ENCODE measurements around the gene SEZ6L.

SEZ6L gene

DNA sequence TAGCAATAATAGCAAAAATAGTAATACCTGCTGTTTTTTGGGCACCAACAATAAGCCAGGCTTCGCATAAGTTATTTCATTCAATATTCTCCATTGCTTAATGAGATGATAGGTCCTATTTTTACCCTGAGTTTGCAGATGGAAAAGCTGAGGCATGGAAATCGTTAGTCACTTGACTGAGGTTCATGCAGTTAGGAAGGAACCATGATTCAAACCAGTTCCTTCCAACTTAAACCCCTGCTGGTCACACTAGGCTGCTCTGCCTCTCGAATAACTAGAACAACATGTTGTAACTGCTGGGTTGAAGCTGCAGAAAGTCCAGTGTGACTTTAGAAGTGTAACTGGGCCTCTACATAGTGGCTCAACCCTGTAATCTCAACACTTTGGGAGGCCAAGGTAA is 69.3 kb downstream of the SEZ6L start:
- DNase-seq (ENCODE audit: insufficient read length, low spot score) (no peak), FAIRE-seq (no peak)

DNA sequence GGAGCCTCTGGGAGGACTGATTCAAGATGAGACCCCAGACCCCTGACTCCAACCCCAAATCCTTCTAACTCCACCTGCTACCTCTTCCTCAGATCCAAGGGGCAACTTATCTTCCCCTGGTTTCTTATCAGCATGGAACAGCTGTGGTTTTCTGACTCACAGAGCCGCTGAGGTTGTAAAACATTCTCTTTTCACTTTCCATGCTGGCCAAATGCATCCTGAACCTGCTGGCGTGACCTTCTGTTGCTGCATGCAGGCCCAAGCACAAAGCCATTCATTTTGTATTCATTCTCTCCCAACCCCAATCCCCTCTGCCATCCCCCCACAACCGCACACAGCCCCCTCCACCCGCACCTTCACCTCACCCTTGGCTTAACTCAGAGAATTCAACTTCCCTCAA is 70.3 kb downstream of the SEZ6L start:
- DNase-seq (ENCODE audit: insufficient read length, low spot score) = no peak
- FAIRE-seq = no peak

- DNase-seq (ENCODE audit: insufficient read length, low spot score) = no peak
- FAIRE-seq = no peak
Observed at GRCh38 chr22:26241361-26241760, 72.1 kb downstream of the SEZ6L start.

DNA sequence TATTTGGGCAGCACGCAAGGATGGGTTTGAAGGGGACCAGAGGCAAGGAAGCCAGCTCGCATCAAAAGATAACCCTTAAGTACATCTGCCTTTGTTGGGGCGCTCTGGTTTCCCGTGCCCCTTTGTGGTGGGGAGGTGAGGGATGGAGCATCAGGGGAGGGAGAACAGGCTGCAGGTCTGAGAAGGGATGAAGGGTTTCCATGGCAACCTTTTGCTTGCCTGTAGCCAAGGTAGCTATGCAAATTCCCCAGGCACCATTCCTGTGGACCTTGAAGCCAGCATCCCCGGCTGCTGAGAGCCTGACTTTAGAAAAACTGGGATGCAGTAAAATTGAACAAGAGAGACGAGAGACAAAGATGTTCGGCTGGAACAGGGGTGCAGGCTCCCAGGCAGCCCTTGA is 75.7 kb downstream of the SEZ6L start:
- DNase-seq (ENCODE audit: insufficient read length, low spot score) (no peak), FAIRE-seq (no peak)

- no peak for FAIRE-seq
- no peak for DNase-seq (ENCODE audit: insufficient read length, low spot score)
Observed at GRCh38 chr22:26246552-26246951, 77.3 kb downstream of the SEZ6L start.

DNA sequence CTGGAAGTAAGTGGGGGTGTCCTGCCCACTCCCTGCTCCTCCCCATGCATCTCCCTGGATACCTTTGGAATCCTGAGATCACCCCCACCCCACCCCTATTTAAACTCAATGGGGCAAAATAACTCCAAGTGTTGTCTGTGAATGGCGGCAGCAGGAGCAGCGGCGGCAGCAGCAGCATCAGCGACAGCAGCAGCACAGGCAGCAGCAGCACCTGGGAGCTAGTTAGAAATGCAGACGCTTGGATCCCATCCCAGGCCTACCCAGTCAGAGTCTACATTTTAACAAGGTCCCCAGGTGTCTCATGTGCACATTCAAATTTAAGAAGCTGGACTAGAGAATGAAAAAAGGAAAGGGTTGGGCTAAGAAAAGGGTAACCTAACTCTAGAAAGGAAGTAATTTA is 82.6 kb downstream of the SEZ6L start:
- FAIRE-seq (no peak), DNase-seq (ENCODE audit: insufficient read length, low spot score) (no peak)

DNA sequence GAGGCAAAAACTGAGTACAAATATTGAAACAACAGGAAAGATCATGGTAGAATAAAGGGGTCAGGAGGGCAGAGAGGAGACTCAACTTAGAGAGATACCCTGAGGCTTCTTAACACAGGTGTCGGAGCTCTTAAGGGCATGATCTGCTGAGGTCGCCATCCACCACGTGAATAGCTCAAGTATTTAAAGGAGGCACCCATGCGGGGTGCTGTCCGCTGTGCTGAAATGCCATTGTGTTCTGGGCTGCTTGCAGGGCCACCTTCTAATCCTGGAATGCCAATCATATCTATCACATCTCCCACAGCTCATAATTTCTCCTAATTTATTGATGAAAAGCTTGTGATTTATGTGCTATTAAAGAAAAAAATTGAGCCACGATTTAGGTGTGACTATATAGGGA is 90.2 kb downstream of the SEZ6L start:
- DNase-seq (ENCODE audit: insufficient read length, low spot score) (no peak), FAIRE-seq (no peak)

- DNase-seq (ENCODE audit: insufficient read length, low spot score) (no peak), FAIRE-seq (no peak)
Observed at GRCh38 chr22:26264162-26264561, 94.9 kb downstream of the SEZ6L start.

- DNase-seq (ENCODE audit: insufficient read length, low spot score) = no peak
- FAIRE-seq = no peak
Observed at GRCh38 chr22:26265281-26265680, 96.0 kb downstream of the SEZ6L start.

- no peak for DNase-seq (ENCODE audit: insufficient read length, low spot score)
- FAIRE-seq = no peak
Observed at GRCh38 chr22:26265909-26266308, 96.6 kb downstream of the SEZ6L start.

- DNase-seq (ENCODE audit: insufficient read length, low spot score) (no peak), FAIRE-seq (no peak)
Observed at GRCh38 chr22:26267856-26268255, 98.6 kb downstream of the SEZ6L start.

GRCh38 chr22:26269572-26269971 is 100.3 kb downstream of the SEZ6L start:
- FAIRE-seq = no peak

DNA sequence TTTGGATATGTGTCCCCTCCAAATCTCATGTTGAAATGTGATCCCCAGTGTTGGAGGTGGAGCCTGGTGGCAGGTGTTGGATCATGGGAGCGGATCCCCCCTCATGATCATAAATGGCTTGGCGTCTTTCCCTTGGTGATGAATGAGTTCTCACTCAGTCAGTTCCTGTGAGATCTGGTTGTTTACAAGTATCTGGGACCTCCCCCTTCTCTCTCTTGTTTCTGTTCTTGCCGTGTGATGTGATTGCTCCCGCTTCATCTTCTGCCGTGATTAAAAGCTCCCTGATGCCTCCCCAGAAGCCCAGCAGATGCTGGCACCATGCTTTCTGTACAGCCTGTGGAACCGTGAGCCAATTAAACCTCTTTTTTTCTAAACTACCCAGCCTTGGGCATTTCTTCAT is 102.2 kb downstream of the SEZ6L start:
- DNase-seq (ENCODE audit: insufficient read length, low spot score) (no peak), FAIRE-seq (no peak)

More at GRCh38 chr22:26269572-26269971, 100.3 kb downstream of the SEZ6L start:
- DNase-seq (ENCODE audit: insufficient read length, low spot score) = no peak

DNA sequence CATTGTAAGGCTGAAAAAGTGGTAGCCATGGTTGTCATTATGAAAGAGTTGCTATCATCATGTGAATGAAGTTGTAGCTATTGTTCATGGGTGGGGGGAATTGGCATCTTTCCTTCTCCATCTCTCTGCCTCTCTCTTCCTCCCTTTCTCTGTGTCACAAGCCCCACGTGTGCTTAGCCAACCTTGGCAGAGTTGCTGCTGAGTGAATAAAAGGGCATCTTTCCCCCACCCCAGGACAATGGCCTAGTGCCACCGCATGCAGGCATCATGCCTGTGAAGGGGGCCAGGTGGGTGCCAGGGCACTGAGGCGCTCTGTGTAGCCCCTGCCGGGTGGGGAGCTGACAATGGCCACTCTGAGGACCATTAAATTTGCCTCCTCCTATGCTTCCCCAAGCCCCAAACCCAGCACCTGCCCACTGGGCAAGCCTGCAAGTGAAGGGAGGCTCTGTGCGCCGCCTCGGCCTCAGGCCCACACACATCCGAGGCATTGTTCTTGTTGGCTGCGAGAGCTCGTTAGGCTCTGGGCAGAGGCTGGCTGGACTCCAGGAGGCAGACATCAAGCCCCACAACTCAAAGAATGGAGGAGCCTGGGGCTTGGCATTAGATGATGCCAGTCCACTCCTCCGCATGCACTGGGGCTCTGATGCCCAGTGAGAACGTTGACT is 103.9 kb downstream of the SEZ6L start:
- DNase-seq (ENCODE audit: insufficient read length, low spot score) (no peak), FAIRE-seq (no peak)

GRCh38 chr22:26276529-26277160 is 107.4 kb downstream of the SEZ6L start:
- no peak for DNase-seq (ENCODE audit: insufficient read length, low spot score)

DNA sequence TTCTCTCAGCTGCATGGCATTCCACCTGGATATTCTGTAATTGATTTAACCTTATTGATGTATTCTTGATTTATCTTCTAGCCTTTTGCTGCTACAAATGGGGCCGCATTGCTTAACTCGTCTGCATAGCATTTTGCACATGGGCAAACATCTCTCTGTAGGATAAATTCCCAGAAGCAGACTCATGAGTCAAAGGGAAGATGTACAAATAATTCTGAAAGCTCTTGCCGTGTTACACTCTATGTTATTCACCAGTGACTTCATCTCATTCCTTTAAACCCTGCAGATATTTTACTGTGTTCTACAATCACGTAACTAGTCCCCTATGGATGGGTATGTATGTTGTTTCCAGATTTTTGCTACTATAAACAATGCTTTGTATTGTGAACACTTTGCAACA is 112.7 kb downstream of the SEZ6L start:
- FAIRE-seq = no peak
- DNase-seq (ENCODE audit: insufficient read length, low spot score) = no peak

More at GRCh38 chr22:26276529-26277160, 107.4 kb downstream of the SEZ6L start:
- FAIRE-seq = no peak

DNA sequence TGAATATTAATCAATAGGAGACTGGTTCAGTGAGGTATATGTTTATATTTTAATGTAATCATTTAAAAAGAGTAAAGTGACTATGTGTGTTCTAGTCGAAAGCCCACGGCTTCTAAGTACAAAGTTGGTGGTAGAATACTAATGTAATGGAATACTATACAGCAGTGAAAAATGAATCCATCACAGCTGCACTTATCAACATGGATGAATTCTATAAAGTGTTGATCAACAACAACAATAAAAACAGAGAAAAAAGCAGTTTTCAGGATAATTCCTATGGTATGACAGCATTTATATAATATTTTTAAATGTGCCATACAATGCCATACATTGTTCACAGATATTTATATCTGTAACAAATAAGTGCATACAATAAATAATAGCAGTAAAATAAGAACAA is 114.1 kb downstream of the SEZ6L start:
- no peak for DNase-seq (ENCODE audit: insufficient read length, low spot score)
- FAIRE-seq = no peak

DNA sequence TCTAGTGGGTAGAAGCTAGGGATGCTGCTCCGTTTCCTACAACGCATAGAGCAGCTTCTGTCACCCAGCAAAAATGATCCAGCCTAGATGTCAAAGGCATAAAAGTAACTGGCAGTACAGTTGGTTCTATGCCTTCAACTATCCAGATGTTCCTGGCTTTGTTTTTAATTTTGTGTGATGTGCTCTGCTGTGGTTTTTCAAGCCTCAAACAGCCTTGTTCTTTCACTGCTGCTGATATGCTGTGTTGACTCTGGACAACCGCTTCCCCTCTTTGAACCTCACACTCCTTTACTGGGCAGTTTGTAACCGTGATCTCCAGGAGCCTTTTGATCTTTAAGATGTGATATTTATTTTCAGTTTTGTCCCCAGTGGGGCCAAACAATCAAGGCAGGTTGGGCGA is 116.4 kb downstream of the SEZ6L start:
- no peak for DNase-seq (ENCODE audit: insufficient read length, low spot score)
- FAIRE-seq = no peak

DNA sequence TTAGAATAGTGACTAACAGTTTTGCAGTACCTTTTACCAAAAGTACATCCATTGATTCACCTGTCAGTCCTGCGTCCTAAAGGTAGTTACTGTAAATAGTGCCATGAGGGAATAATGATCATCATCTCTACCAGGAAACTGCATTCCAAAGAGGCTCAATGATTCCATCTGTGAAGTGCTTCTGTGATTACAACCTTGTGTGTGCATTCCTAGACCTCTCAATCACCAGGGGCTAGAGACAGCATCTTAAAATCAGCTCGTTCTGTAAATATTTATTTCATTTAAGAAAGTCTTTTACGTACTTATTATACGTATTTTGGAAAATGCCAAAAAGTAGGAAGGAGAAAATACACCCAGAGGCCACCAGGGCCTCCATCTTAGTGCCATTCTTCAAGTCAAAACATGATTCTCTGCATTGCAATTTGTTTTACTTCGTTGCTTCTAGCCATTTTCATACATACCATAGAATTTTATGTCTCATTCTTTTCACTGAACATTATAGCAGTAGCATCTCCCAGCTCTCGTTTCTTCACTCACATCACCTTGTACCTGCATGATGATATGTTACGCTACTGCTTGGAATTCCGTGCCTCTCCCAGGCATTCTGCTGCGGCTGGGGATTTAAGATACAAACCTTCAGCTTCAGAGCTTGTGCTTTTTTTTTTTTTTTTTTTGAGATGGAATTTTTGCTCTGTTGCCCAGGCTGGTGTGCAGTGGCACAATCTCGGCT is 117.0 kb downstream of the SEZ6L start:
- no peak for FAIRE-seq

DNA sequence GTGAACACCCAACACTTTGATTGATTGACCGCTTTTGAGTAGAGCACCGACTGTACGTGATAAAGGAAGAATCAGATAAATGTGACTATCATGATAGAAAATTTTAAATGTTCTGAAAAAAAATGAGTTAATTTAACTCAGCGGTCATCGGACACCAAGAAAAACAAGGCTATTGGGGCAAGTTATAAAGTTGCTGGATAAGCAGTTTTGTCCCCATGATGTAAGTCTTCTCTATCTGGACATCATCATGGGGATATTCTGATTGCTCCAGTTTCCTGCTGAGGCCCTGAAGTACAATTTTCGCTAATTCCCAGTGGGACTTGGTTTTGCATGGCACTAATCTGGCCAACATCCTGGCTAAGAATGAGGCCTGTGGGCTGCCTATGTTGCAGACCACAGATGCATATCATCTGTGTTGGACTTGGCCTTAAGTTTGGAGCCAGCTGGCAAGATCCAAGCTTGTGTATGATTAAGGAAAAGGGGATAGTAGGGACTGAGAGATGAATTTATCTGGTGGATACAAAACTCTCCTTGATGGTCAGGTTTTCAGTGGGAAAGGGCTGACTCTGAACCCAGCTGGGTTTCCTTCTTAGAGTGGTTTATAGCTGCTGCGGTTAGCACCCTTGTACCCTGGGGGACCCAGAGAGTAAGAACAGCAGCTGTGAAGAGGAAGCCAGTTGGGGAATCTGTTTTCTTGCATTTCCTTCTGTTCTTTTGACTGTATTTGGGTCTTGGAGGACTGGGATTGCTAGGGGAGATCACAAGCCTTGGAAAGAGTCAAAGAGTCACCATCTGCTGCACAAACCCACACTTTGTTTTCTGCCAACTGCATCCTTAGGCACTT is 118.3 kb downstream of the SEZ6L start:
- DNase-seq (ENCODE audit: insufficient read length, low spot score) = no peak
- no peak for FAIRE-seq

More for the DNA sequence above, 117.0 kb downstream of the SEZ6L start:
- DNase-seq (ENCODE audit: insufficient read length, low spot score) = no peak

DNA sequence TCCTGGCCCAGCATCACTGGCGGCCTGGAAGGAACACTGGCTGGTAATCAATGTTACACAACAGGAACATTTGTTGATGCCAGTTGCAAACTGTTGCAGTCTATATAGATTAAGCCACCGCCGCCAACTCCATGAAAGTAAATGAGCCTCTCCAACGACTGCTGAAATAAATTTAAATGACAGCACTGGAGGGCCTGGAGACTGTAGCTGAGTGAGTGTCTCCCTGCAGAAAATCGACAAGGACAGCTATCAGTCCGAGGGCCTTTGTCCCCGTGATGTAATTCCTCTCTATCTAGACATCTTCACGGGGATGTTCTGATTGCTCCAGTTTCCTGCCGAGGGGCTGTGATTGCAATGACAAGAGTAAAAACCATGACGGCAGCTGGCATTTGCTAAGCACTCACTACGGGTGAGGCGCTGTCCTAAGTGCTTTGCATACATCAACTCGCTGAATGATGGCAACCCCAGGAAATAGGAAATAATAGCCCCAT is 120.4 kb downstream of the SEZ6L start:
- FAIRE-seq (no peak), DNase-seq (ENCODE audit: insufficient read length, low spot score) (no peak)
